Activated naive CD4-positive, alpha-beta T cell treated with anti-CD3 and anti-CD28 coated beads, Interleukin-2, amount 10 ng/mL, durations not matched to agents 7 days and 5 days (primary cell): ENCODE results near the gene ABHD14A.

ENCODE experiments used
- CTCF ChIA-PET: fragments of 350-600 bp; sonication (Branson Sonifier 250); formaldehyde crosslinking; loops from one replicate; lab custom pipeline; 2021; ENCODE audit warnings: antibody characterized with exemption; lab: Charles Lee
- DNase-seq: peaks from one replicate; pipeline ENCODE4 v3.0.0-alpha.2; 2020
- H3K27ac Mint-ChIP-seq: one replicate; pipeline ENCODE4 v1.8.0; 2021; ENCODE audit warnings: mild to moderate bottlenecking, moderate library complexity, mixed read lengths
- H3K27me3 Mint-ChIP-seq: one replicate; pipeline ENCODE4 v1.8.0; 2021; ENCODE audit warnings: mild to moderate bottlenecking, mixed read lengths
- H3K36me3 Mint-ChIP-seq: one replicate; pipeline ENCODE4 v1.8.0; 2021; ENCODE audit warnings: mixed read lengths
- H3K4me1 Mint-ChIP-seq: one replicate; pipeline ENCODE4 v1.8.0; 2021; ENCODE audit warnings: mixed read lengths
- H3K4me3 Mint-ChIP-seq: one replicate; pipeline ENCODE4 v1.8.0; 2021; ENCODE audit warnings: mild to moderate bottlenecking, moderate library complexity, mixed read lengths
- H3K9me3 Mint-ChIP-seq: one replicate; pipeline ENCODE4 v1.8.0; 2021; ENCODE audit warnings: mixed read lengths

Gene ABHD14A

GRCh38 chr3:52023101-52023770, 48.4 kb downstream of the ABHD14A start:
- CTCF ChIA-PET = no interaction called here

GRCh38 chr3:52023860-52024764, 49.2 kb downstream of the ABHD14A start:
- Mint-ChIP-seq H3K4me3 (no peak overlapping the region), H3K4me1 (no peaks in the 10 kb centered on the region), H3K27ac (no peak overlapping the region), H3K36me3 (no peaks in the 10 kb centered on the region), H3K9me3 (no peaks in the 10 kb centered on the region), H3K27me3 (peaks cover 30% of the 10 kb centered on the region)
- CTCF ChIA-PET = no interaction called here
- DNase-seq = no peak

More at GRCh38 chr3:52023101-52023770, 48.4 kb downstream of the ABHD14A start:
- Mint-ChIP-seq H3K4me1 (no peaks in the 10 kb centered on the region), H3K27ac (no peak overlapping the region), H3K27me3 (peaks cover 28% of the 10 kb centered on the region), H3K36me3 (no peaks in the 10 kb centered on the region), H3K9me3 (no peaks in the 10 kb centered on the region), H3K4me3 (no peak overlapping the region)
- no peak for DNase-seq

- CTCF ChIA-PET = interaction anchor here (0.7 to 1.0 kb wide), 2 partner anchors 10 to 16 kb away, joined by 3 read pairs; no protein-coding TSS in a partner anchor
Measured at GRCh38 chr3:52024765-52025452, 50.0 kb downstream of the ABHD14A start.

GRCh38 chr3:52025453-52025852, 50.6 kb downstream of the ABHD14A start:
- no peak for DNase-seq
- no peak overlapping the region for H3K4me3 Mint-ChIP-seq
- H3K9me3 Mint-ChIP-seq = no peaks in the 10 kb centered on the region
- CTCF ChIA-PET = interaction anchor here (0.7 to 1.0 kb wide), 2 partner anchors 11 to 15 kb away, joined by 3 read pairs; no protein-coding TSS in a partner anchor
- no peaks in the 10 kb centered on the region for H3K36me3 Mint-ChIP-seq
- no peak overlapping the region for H3K27ac Mint-ChIP-seq
- peaks cover 37% of the 10 kb centered on the region for H3K27me3 Mint-ChIP-seq
- no peaks in the 10 kb centered on the region for H3K4me1 Mint-ChIP-seq

More at GRCh38 chr3:52024765-52025452, 50.0 kb downstream of the ABHD14A start:
- no peak for DNase-seq
- no peaks in the 10 kb centered on the region for H3K36me3 Mint-ChIP-seq
- no peak overlapping the region for H3K4me3 Mint-ChIP-seq
- no peaks in the 10 kb centered on the region for H3K4me1 Mint-ChIP-seq
- H3K27ac Mint-ChIP-seq = no peak overlapping the region
- H3K9me3 Mint-ChIP-seq = no peaks in the 10 kb centered on the region
- H3K27me3 Mint-ChIP-seq = peaks cover 37% of the 10 kb centered on the region

- H3K9me3 Mint-ChIP-seq = no peaks in the 10 kb centered on the region
- no peaks in the 10 kb centered on the region for H3K36me3 Mint-ChIP-seq
- CTCF ChIA-PET = no interaction called here
- H3K27me3 Mint-ChIP-seq = peaks cover 37% of the 10 kb centered on the region
- H3K4me3 Mint-ChIP-seq = no peak overlapping the region
- DNase-seq = no peak
- H3K4me1 Mint-ChIP-seq = no peaks in the 10 kb centered on the region
- no peak overlapping the region for H3K27ac Mint-ChIP-seq
Measured at GRCh38 chr3:52026041-52026440, 51.2 kb downstream of the ABHD14A start.

GRCh38 chr3:52028572-52028971, 53.7 kb downstream of the ABHD14A start:
- Mint-ChIP-seq H3K4me3 (no peak overlapping the region), H3K27me3 (peaks cover 32% of the 10 kb centered on the region), H3K27ac (no peak overlapping the region), H3K9me3 (no peaks in the 10 kb centered on the region), H3K4me1 (no peaks in the 10 kb centered on the region), H3K36me3 (no peaks in the 10 kb centered on the region)
- CTCF ChIA-PET = interaction anchor here (1.6 kb wide), 1 partner anchor 95 kb away, joined by 4 read pairs; no protein-coding TSS in a partner anchor
- DNase-seq = no peak

- no peak for DNase-seq
- H3K4me1 Mint-ChIP-seq = no peaks in the 10 kb centered on the region
- no peaks in the 10 kb centered on the region for H3K36me3 Mint-ChIP-seq
- H3K4me3 Mint-ChIP-seq = no peak overlapping the region
- CTCF ChIA-PET = interaction anchor here (1.6 kb wide), 1 partner anchor 94 kb away, joined by 4 read pairs; no protein-coding TSS in a partner anchor
- no peaks in the 10 kb centered on the region for H3K9me3 Mint-ChIP-seq
- no peak overlapping the region for H3K27ac Mint-ChIP-seq
- H3K27me3 Mint-ChIP-seq = peaks cover 29% of the 10 kb centered on the region
Measured at GRCh38 chr3:52029053-52029452, 54.2 kb downstream of the ABHD14A start.

- H3K4me1 Mint-ChIP-seq = no peaks in the 10 kb centered on the region
- CTCF ChIA-PET = interaction anchor here (1.6 kb wide), 1 partner anchor 94 kb away, joined by 4 read pairs; no protein-coding TSS in a partner anchor
- peaks cover 34% of the 10 kb centered on the region for H3K27me3 Mint-ChIP-seq
- no peak overlapping the region for H3K27ac Mint-ChIP-seq
- no peaks in the 10 kb centered on the region for H3K36me3 Mint-ChIP-seq
- no peak overlapping the region for H3K4me3 Mint-ChIP-seq
- no peak for DNase-seq
- H3K9me3 Mint-ChIP-seq = no peaks in the 10 kb centered on the region
Measured at GRCh38 chr3:52029535-52029934, 54.7 kb downstream of the ABHD14A start.
